Stimulated activated CD4-positive, alpha-beta T cell treated with anti-CD3 and anti-CD28 coated beads, Interleukin-12 subunit alpha, Interleukin-12 subunit beta, amount 100 ng/mL, for 24 hours (primary cell): ENCODE data around the gene TSPAN10.
"Not testable (repeated sequence)": the region's sequence is repeated elsewhere in the genome, so short reads cannot be mapped to it uniquely, and the experiment has no call there.

Experiments used
- DNase-seq, 2 experiments: peaks; one replicate each; pipeline ENCODE4 v3.0.0-alpha.2; 2020; ENCODE audit warnings: low read depth in 2 of 2

TSPAN10 gene

GRCh38 chr17:81636505-81637288 lies at the start of gene TSPAN10, which contains the start of gene NPLOC4:
Gene TSPAN10, plus strand, starts transcription at chr17:81637196. Its CDS starts 5,217 bp downstream, at chr17:81642413.
Gene NPLOC4, minus strand, starts transcription at chr17:81637112. Its CDS starts 182 bp downstream, at chr17:81636930.
- DNase-seq: peak; percentile 77 to 80

- DNase-seq: no peak
Observed at GRCh38 chr17:81589612-81590011, 47.4 kb upstream of the TSPAN10 start.

GRCh38 chr17:81590121-81590520 lies 46.9 kb upstream of the TSPAN10 start:
- DNase-seq: no peak

- no peak for DNase-seq
Observed at GRCh38 chr17:81591971-81592370, 45.0 kb upstream of the TSPAN10 start.

GRCh38 chr17:81593105-81593871 lies 43.7 kb upstream of the TSPAN10 start:
- no peak for DNase-seq

GRCh38 chr17:81599719-81600486 lies 37.1 kb upstream of the TSPAN10 start:
- DNase-seq: no peak

GRCh38 chr17:81601525-81602120 lies 35.4 kb upstream of the TSPAN10 start:
- no peak for DNase-seq

DNA sequence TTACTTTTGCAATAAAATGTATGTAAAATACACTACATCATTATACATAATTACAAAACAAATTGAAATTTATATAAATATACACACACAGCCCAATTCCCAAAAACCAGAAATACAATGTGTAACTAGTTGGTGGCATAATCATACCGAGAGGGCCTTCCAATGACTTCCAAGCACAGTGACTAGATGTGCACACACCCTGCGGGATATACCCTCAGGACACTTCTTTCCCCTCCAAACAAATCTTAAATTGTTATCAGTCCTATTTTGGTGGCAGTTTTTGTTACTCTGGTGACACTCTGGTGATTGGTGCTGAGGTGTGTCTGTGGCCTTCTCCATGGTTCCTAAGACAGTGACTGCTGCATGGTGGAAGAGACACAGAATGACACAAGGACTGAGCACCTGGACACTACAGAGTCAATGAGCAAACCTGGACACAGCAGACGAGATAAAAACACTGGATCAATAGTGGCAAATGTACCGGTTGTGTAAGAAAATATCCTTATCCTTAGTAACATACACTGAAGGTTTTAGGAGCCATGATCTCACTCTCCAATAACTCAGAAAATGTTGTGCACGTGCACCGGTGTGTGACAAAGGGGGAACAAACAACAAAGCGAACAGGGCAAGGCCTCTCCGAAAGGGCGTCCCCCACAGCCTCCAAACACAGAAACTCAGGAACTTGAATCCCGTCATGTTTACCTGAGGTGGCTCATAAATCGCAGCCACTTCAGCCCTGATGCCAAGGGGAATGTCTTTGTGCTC lies 33.0 kb upstream of the TSPAN10 start:
- DNase-seq: no peak

DNA sequence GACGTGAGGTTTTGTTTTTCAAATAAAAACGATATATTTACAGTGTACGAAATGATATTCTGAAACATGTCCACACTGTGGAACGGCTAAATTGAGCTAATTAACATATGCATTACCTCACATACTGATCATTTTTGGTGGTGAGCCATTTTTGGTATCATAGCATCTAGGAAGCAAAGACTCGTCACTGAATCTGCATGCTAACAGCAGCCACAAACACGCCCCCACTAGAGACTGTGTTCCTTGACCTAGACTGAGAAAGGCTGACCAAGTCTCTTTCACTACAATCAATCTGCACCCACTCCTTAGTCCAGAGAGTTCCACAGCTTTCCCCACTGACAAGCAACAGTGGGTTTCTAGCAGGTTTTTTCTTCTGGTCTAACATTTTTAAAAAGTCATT lies 29.6 kb upstream of the TSPAN10 start:
- DNase-seq: no peak

DNA sequence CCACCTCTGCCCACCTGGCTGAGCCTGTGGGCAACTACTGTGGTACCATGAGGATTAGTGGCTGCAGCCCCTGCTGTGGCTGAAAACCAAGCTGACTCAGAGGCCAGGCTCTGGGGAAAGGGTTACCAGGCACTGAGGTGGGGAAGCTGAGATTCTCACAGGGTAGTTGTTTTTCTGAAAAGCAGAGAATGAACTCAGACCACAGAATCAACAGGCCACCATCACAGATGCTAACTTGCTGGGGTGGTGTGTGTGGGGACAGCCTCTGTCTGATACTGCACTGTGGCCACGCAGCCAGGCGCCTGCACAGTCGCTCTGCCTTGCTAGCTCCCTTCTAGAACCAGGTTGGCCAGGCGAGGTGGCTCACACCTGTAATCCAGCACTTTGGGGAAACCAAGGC lies 28.9 kb upstream of the TSPAN10 start:
- DNase-seq: no peak

DNA sequence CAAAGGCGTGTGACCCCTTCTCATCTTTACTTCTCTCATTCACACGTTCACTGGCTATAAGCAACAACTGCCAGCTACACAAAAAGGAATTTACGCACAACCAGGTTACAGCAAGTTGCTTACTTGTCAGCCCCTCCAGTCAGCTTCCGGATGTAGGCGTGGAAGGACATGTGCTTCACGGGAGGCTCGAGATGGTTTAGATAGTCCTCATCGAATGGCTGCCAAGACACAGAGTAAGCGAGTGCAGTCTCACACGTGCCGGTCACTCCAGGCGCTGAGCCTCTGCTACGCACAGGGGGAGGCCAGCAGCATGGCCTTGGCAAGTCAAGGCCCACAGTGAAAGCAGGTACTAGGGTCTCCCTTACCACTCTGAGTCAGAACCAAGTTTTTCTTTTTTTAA lies 28.4 kb upstream of the TSPAN10 start:
- DNase-seq: no peak

- DNase-seq: no peak
Observed at GRCh38 chr17:81609541-81610311, 27.3 kb upstream of the TSPAN10 start.

DNA sequence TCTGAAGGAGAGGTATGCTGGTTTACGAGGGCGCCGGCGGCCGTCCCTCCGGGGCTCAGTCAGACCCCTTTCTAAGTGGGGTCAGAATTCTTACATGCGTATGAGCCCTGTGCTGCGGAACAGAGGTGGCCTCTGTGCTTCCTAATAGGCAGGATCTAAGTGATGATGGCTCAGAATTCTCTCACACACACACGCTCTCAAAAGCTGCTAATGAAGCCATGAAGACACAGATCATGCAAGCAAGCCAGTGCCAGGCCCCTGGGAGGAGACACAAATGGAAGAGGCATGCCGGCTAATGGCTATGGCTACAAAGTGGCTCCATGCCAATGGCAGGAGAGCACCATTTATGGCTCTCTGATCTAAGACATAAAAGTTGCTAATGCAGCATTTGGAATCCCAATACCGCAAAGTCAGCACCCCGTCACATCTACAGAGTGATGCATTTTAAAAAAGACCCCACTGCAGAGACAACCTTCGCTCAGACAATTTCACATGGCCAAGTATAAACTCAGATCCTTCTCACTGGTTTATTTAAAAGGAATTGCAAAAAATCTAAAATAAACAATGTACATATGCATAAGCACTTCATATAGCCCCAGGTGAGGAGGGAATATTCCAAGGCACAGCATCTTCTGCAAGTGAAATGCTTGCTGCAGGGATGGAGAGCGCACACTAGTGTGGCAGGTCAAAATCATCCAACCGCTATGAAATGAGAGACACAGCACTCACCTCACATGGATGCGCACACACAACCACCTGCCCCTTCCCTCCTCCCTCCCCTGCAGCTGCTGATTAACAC lies 24.6 kb upstream of the TSPAN10 start:
- no peak for DNase-seq

DNA sequence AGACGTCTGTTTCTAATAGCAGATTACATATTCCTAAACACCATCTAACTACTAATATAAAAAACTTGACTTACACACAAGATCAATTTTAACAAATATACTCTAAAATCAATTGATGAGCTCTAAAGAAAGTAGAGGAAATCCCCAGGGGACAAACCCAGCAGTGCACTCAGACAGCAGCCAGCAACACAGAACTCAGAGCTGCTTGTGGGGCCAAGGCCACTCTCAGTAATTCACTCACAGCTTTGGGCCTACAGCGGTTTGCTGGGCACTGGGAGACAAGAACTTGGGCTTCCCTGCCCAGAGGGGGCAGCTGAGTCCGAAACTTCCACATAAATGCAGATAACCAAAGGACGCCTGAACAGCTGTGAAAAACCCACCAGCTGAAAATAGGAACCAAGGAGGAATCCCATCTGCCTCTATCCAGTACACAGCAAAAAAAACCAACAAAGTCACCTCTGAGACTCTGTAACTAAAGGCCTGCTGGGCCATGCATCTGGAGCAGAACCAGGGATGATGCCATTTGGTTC lies 21.5 kb upstream of the TSPAN10 start:
- DNase-seq: no peak

GRCh38 chr17:81616877-81617276 lies 20.1 kb upstream of the TSPAN10 start:
- DNase-seq: no peak

DNA sequence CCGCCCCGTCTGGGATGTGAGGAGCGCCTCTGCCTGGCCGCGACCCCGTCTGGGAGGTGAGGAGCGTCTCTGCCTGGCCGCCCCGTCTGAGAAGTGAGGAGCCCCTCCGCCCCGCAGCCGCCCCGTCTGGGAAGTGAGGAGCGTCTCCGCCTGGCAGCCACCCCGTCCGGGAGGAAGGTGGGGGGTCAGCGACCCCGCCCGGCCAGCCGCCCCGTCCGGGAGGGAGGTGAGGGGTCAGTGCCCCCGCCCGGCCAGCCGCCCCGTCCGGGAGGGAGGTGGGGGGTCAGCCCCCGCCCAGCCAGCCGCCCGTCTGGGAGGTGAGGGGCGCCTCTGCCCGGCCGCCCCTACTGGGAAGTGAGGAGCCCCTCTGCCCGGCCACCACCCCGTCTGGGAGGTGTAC lies 18.7 kb upstream of the TSPAN10 start:
- DNase-seq: not testable (repeated sequence)

- no peak for DNase-seq
Observed at GRCh38 chr17:81621494-81622130, 15.4 kb upstream of the TSPAN10 start.

- DNase-seq: no peak
Observed at GRCh38 chr17:81630274-81630673, 6.7 kb upstream of the TSPAN10 start.

DNA sequence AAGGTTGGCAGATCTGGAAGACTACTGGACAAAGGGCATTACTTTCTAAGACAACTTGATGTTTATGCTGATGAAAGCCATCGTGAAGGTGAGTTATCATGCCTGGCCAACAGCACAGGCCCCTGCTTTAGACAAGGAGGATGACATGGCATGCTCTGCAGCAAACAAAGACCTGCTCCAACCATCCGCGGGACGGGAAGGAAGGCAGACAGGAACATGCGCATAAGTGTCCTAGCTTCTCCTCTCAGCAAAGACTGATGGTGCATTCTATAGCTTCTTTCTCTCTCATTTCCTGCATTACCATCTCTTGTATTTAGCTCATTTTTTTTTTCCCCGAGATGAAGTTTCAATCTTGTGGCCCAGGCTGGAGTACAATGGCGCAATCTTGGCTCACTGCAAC lies 5.5 kb upstream of the TSPAN10 start:
- DNase-seq: no peak
